Left forelimb (tissue), 1 donor: ENCODE data around the gene FBXO39.
"Not testable (repeated sequence)": the region's sequence is repeated elsewhere in the genome, so short reads cannot be mapped to it uniquely, and the experiment has no call there.

Experiments used
- DNase-seq: peaks from one replicate; pipeline ENCODE4 v3.0.0-alpha.2; 2018; ENCODE audit warnings: low spot score

FBXO39 gene

DNA sequence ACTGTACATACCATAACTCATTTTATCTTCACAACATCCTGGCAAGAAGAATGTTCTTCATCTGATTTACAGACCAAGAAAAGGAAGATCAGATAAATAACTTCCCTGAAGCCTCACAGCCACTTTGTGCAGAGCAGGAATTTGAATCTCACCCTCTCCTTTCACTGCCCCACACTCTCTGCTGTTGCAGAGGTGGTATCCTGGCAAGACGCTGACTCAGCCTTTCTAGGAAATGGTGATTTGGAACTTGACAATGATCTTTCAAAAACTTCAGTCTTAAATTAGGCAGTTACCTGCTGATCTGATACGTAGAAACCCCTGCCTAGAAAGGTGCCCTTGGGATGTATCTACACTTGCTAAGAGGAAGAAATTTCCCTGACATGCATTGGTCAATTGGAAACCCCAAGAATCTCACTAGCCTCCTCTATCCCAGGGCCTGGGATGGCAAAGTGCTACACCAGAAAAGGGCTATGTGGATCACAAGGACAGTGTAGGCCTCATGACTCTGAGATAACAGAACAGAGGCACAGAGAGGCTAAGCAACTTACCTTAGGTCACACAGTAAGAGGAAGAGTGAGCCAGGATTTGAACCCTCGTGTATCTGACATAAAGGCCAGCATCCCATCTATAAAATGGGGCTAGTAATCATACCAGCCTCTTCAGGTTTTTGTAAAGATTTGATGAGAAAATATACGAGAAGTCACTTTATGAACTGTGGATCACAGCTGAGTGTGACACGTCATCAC is 17.9 kb downstream of the FBXO39 start:
- no peak for DNase-seq

DNA sequence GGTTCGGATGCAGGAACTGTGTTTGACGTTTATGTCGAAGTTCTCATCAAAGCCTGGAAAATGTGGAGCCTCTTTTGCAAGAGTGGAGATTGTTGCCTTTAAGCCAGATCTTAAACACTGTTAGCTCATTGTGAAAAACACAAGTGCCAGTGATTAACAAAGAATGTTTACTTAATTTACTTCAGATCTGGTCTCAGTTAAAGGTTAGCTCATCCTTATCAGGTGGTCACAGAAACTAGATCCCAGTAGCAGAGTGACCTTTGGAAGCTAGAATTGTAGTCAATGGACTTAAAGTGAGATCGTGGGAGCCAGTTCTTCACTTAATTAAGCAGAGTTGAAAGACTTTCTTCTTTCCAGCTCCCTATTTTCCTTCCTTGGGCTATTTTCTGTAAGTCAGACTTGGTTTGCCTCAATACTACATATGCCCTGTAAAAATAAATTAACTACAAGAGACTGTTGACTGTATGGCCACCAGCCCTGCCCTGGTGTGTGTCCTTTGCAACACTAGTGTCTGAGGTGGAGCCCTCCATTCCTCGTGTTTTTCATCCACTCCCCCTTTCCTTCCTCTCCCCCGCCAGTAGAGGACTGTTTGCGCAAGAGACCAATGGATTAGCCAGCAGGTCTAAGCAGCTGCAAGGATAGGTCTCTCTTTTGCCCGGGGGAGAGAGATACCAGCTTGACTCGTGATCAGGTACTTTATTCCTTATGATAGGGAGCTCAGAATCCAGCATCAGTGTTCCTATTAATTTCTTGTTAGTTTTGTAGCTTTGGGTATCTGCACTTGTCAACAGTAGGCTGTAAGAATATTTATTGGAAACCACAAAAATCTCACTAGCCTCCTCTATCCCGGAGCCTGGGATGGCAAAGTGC is 20.2 kb downstream of the FBXO39 start:
- DNase-seq: no peak

DNA sequence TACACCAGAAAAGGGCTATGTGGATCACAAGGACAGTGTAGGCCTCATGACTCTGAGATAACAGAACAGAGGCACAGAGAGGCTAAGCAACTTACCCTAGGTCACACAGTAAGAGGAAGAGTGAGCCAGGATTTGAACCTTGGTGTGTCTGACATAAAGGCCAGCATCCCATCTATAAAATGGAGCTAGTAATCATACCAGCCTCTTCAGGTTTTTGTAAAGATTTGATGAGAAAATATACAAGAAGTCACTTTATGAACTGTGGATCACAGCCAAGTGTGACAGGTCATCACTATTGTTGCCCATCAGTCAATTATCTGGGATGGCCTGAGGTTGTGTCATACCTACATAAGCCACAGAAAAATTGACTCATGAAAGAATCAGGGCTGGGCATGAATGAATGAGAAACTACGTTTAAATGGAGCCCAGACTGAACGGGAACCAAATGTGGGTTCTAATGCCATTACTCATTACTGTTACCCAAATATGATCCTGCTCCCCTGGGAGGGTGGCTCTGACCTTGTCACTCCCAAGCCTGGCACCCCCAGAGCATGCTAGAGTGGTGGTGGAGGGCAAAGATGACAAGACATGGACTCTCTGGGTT is 21.0 kb downstream of the FBXO39 start:
- no peak for DNase-seq

DNA sequence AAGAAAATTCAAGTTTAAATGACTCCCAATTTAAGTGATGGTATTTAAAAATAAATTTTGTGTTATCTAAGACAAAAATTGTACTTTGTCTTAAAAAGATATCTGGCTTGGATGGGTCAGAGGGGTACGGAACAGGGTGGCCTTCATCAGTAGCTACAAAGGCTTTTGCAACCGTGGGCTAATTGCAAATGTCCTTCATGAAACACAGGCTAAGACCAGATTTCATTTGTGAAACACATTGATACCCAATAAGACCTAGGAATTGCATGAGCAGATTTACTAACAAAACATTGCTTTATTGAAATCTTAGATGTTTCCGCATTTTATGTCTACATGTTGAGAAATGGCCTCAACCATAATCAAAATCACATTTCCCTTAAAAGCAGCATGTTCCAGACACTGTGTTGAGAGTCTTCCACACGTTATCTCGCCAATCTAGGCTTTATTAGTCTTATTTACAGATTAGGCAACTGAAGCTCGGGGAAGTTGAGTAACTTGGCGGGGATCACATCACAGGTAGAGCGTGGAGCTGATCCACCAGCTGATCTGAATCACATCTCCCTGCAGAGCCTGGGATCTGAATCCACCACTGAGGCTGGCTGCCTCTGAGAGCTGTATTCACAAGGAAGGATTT is 21.8 kb downstream of the FBXO39 start:
- DNase-seq: no peak

DNA sequence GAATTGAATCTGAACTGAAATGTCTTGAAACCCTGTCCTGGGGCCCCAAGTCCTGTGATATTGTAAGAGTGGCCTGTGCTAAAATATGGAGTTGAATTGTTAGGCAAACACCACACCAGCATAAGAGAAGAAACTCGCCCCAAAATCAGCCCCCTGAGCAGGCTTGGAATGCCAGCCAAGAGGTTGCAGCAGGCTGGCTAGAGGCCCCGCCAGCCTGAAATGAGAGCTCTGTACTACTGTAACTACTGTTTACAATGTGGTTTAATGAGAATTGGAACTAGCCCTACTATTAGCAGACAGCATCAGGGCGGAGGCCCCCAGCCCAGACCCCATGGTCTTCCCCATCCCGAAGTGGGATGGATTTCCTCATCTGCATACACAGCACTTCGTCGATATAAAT is 23.7 kb downstream of the FBXO39 start:
- no peak for DNase-seq

DNA sequence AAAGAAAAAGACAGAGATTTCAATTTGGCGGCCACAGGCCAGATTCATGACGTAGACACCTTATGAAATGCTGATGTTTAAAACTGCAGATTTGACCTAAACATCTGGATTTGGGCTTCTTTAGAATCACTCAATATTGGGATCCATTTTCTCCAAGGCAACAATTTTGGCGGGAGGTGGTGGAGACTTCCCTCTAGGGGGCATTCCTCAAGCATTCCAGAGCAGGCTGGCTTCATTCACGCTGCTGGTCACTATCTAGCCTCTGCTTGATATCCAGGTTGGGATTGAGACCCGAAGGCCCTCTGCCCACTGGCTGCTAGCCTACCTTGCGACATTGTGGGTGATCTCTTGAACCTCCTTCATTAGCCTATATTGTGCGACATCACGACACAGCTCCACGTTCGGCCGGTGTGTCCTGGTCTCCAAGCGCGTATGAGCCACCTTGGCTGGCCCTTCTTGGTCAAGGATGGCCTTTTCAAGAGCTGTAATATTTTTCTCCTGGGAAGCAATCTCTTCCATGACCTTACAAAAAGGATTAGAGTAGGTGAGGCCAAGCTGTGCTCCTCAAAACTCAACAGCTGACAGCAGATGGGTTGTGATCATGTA is 24.5 kb downstream of the FBXO39 start:
- DNase-seq: no peak

DNA sequence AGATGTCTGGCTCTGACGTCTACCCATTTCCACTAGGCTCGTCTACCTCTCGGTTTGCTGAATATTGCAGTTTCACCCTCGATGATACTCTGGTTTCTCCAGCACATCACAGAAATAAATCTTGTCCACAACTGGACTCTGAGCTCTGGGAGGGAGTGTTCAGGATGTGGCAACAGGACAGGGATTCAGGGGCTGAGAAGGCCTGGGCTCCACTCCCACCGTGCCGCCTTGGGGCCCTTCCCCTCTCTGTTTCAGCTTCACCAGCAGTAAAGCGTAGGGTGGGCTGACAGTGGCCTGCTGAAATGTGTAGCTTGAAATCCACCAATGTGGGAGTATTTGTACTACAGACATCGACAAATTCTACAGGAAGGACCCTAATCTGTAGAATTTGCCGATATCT is 35.5 kb downstream of the FBXO39 start:
- DNase-seq: no peak

DNA sequence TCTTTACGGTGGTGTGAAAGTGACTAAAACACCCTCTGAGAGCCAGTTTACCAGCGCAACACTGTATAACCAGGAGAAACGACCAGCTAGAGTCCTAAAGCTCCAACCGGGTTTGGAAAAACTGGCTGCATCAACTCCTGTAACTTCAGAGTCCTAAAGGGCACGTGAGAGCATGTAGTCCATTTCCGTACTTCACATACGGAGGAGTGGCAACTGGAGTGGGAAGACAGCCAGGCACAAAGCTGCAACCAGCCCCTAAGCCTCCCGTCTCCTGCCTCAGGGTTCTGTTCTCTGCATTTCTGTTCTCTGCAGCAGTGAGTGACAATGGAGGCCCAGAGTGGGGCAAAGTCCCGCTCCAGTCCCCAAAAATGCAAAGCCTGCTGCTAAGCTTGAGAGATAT is 36.3 kb downstream of the FBXO39 start:
- no peak for DNase-seq

DNA sequence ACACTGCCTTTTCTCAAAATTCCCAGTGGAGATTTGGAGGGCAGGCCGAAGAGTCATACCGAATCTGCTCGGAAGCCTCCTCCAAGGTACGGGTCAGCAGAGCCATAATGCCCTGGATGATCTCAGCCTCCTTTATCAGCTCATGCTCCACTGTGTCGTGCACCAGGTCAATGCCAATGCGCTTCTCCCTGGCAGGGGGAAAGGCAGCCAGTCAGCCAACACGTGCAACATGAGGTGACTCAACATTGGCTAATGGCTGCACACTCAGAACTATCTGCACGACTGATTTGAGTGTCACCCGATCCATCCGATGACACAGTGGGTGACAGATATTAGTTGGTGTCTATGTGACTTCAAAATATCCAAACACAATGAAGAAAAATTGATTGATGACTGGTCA is 39.8 kb downstream of the FBXO39 start:
- no peak for DNase-seq

DNA sequence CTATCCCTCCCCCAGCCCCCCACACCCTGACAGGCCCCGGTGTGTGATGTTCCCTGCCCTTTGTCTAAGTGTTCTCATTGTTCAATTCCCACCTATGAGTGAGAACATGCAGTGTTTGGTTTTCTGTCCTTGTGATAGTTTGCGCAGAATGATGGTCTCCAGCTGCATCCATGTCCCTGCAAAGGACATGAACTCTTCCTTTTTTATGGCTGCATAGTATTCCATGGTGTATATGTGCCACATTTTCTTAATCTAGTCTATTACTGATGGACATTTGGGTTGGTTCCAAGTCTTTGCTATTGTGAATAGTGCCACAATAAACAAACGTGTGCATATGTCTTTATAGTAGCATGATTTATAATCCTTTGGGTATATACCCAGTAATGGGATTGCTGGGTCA is 40.4 kb downstream of the FBXO39 start:
- DNase-seq: not testable (repeated sequence)

DNA sequence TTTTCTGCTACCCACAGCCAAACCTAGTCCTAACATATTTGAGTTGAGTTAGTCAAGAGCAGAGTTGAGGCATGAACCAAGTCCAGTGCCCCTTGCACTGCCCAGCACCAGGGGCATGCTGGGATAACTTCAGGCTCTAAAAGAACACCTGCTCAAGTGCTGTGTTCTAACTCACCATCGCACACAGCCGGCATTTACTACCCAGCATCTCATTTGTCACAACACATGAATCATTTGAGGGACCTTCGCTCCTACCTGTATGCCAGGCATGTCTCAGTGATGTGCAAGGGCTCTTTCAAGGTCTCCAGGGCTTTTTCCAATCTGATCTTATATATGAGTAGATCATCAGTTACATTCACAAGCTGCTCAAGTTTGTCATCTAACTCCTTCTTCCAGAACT is 42.9 kb downstream of the FBXO39 start:
- DNase-seq: no peak

DNA sequence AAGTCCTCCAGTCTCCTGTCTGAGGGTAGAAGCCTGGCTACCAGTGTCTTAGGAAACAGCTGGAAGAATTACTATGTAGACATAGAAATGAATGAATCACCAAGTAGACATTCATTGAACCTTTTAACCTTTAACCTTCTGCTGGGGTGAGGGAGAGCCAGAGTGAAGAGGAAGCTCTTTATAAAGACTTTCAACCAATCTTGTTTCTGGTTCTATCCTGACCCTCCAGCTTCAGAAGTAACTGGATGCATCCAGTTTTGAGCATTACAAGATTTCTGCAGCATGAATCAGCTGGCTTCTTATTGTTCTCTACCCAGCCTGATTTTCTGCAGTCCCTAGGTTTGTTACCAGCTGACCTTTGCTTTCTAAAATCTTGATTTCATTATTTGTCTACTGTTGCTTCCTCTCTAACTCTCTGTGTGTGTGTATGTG is 47.0 kb downstream of the FBXO39 start:
- no peak for DNase-seq

DNA sequence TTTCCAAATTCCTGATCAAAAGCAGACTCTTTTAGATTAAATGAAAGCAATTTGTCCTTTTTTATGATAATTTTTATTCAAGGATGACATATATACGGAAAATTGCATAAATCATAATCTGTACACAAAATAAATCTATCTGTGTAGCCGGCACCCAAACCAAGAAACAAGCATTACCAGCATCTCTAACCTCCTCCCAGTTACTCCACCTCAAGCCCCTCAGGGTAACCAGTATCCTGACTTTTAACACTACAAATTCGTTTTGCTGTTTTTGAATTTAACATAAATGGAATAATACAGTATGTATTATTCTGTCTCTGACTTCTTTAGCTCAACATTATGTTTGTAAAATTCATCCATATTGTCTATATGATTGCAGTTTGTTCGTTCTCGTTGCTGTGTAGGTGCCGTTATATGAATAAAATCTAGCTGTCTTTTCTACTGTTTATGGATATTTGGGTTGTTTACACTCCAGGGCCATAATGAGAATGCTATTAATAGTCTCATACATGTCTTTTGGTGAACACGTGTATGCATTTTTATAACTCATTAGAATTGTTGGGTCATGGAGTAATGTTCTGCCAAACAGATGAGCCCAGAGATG is 54.5 kb downstream of the FBXO39 start:
- DNase-seq: no peak

DNA sequence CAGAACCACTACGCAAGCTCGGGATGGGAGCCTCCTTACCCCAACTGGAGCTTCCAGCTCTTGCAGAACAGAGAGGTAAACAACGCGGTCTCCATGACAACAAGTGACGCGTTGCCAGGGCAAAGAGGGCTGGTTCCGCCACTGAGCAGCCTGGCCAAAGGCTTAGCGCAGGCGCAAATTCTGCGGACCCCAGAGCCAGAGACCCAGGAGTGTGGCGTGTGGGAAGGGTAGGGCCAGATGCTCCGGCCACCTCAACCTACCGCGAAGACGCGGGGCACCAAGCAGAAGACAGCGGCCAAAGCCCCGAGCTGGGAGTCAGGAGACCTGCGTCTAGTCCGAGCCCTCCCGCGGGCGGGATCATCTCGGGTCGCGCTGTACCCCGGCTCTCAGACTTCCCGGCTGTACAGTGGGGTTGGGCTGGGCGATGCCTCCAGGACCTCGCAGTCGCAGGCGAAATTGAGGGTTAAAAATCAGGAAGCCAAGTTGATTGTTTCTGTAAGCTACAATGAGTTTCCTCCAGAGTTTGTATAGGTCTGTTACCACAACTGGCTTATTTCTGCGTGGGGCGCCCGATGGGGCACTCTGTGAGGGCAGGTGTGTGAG is 55.7 kb downstream of the FBXO39 start, which contains the start of gene TEKT1:
TSS of gene TEKT1 (minus strand) at position 69 of the 603 bp plus-strand sequence. CDS start 1,353 bp downstream, outside the sequence.
- peak; percentile 74 for DNase-seq
